Smooth muscle cell (in vitro differentiated cells): ENCODE results near the gene RASL11B. TPM values are rescaled to one million over a fixed set of nuclear protein-coding genes. Genes with fewer than 3 reads are reported as not detected.
A peak's percentile ranks its signal among the peaks of the same experiment; 100 is the strongest.

ENCODE experiments used
- DNase-seq: peaks from one replicate; lab custom pipeline; 2025; ENCODE audit not compliant: unreplicated experiment; lab: John Stamatoyannopoulos, UW
- H2AFZ ChIP-seq: fragments of 200-600 bp; sonication (generic); 2 replicates; pipeline ENCODE4 v1.6.0; 2016; ENCODE audit warnings: antibody characterized with exemption, low read depth, mild to moderate bottlenecking
- H3F3A ChIP-seq: fragments of 200-600 bp; sonication (generic); 2 replicates; pipeline ENCODE4 v1.6.0; 2017; ENCODE audit warnings: antibody characterized with exemption, low read depth
- H3K27ac ChIP-seq: fragments of 200-600 bp; sonication (generic); 2 replicates; pipeline ENCODE4 v1.5.1; 2016; ENCODE audit warnings: low read depth, mild to moderate bottlenecking
- H3K27me3 ChIP-seq: fragments of 200-600 bp; sonication (generic); 2 replicates; pipeline ENCODE4 v1.6.1; 2016; ENCODE audit warnings: low read depth, mild to moderate bottlenecking
- H3K36me3 ChIP-seq: fragments of 200-600 bp; sonication (generic); 2 replicates; pipeline ENCODE4 v1.5.1; 2016; ENCODE audit warnings: low read depth
- H3K4me1 ChIP-seq: fragments of 200-600 bp; sonication (generic); 2 replicates; pipeline ENCODE4 v1.5.1; 2016; ENCODE audit warnings: low read depth
- H3K4me2 ChIP-seq: fragments of 200-600 bp; sonication (generic); 2 replicates; pipeline ENCODE4 v1.6.0; 2016; ENCODE audit warnings: mild to moderate bottlenecking
- H3K4me3 ChIP-seq: fragments of 200-600 bp; sonication (generic); 2 replicates; pipeline ENCODE4 v1.5.1; 2016; ENCODE audit warnings: mild to moderate bottlenecking
- H3K79me2 ChIP-seq: fragments of 200-600 bp; sonication (generic); 2 replicates; pipeline ENCODE4 v1.6.0; 2016; ENCODE audit warnings: low read depth, mild to moderate bottlenecking
- H3K9ac ChIP-seq: fragments of 200-600 bp; sonication (generic); 2 replicates; pipeline ENCODE4 v1.6.0; 2016; ENCODE audit warnings: low read depth
- H3K9me3 ChIP-seq: fragments of 200-600 bp; sonication (generic); replicated peaks from 2 replicates; pipeline ENCODE4 v1.5.1; 2016; ENCODE audit warnings: low read depth
- H4K20me1 ChIP-seq: fragments of 200-600 bp; sonication (generic); 2 replicates; pipeline ENCODE4 v1.6.0; 2016; ENCODE audit warnings: low read depth
- CTCF ChIP-seq: fragments of 200-600 bp; sonication (generic); IDR thresholded peaks from 2 replicates; pipeline ENCODE4 v1.5.1; 2017; ENCODE audit warnings: borderline replicate concordance, mild to moderate bottlenecking, antibody characterized with exemption; ENCODE audit not compliant: insufficient read depth, poor library complexity, severe bottlenecking
- WGBS: methylation state at CpG from one replicate; pipeline ENCODE4 v1.1.7; 2016; ENCODE audit warnings: low lambda C conversion rate; 5-methylcytosine and 5-hydroxymethylcytosine counted together
- polyA plus RNA-seq: library from polyadenylated mRNA; unstranded; fragments of >200 nt; fragmentation: Nextera tagmentation; extraction: Ambion mirVana; gene quantifications from 2 replicates; pipeline ENCODE4 v1.2.1, GENCODE V29; 2016
- total RNA-seq: library from RNA; depleted of rRNA; stranded (reverse); fragments of >200 nt; gene quantifications from 2 replicates; pipeline ENCODE4 v1.2.3, GENCODE V29; 2014

The RASL11B gene
- total and polyA plus RNA-seq, 2 experiments from 2014 or later: 42.9 to 59.6 TPM

- Histone ChIP-seq H3K27ac (peak overlapping the region; percentile 51), H3K9me3 (no peaks in the 10 kb centered on the region), H3K4me2 (peak overlapping the region; percentile 48), H4K20me1 (no peaks in the 10 kb centered on the region), H3K79me2 (no peaks in the 10 kb centered on the region), H3K36me3 (no peaks in the 10 kb centered on the region), H3K9ac (no peak overlapping the region), H2AFZ (peak overlapping the region; percentile 68), H3K4me3 (no peak overlapping the region), H3K27me3 (no peaks in the 10 kb centered on the region), H3K4me1 (peaks cover 53% of the 10 kb centered on the region), H3F3A (peaks cover 8% of the 10 kb centered on the region)
- TF ChIP-seq CTCF: no peak
- WGBS: 74% methylated on average over 3 of the region's 3 CpGs
- no peak for DNase-seq
Observed at GRCh38 chr4:52842792-52843191, 19.3 kb upstream of the RASL11B start.

- no peaks in the 10 kb centered on the region for H3K79me2 ChIP-seq
- peak overlapping the region; percentile 48 for H3K4me2 ChIP-seq
- WGBS: 21% methylated on average over 2 of the region's 2 CpGs
- H4K20me1 ChIP-seq: no peaks in the 10 kb centered on the region
- no peaks in the 10 kb centered on the region for H3K9me3 ChIP-seq
- H3K4me3 ChIP-seq: no peak overlapping the region
- no peak for DNase-seq
- TF ChIP-seq CTCF: no peak
- H3K9ac ChIP-seq: no peak overlapping the region
- H3K27ac ChIP-seq: peak overlapping the region; percentile 51
- H3F3A ChIP-seq: peaks cover 8% of the 10 kb centered on the region
- peaks cover 49% of the 10 kb centered on the region for H3K4me1 ChIP-seq
- no peaks in the 10 kb centered on the region for H3K27me3 ChIP-seq
- H3K36me3 ChIP-seq: no peaks in the 10 kb centered on the region
- peak overlapping the region; percentile 68 for H2AFZ ChIP-seq
Observed at GRCh38 chr4:52843351-52843750, 18.8 kb upstream of the RASL11B start.

- Histone ChIP-seq H3K36me3 (no peaks in the 10 kb centered on the region), H3K79me2 (no peaks in the 10 kb centered on the region), H3K4me3 (no peak overlapping the region), H2AFZ (no peak overlapping the region), H3F3A (peaks cover 7% of the 10 kb centered on the region), H3K27ac (no peak overlapping the region), H3K9ac (no peak overlapping the region), H3K9me3 (no peaks in the 10 kb centered on the region), H3K4me2 (no peak overlapping the region), H3K4me1 (peaks cover 43% of the 10 kb centered on the region), H3K27me3 (no peaks in the 10 kb centered on the region), H4K20me1 (no peaks in the 10 kb centered on the region)
- no peak for TF ChIP-seq CTCF
- no peak for DNase-seq
- 97% methylated on average over 3 of the region's 3 CpGs for WGBS
Observed at GRCh38 chr4:52843958-52844357, 18.2 kb upstream of the RASL11B start.

- Histone ChIP-seq H3K9me3 (no peaks in the 10 kb centered on the region), H3K9ac (no peak overlapping the region), H3K79me2 (no peaks in the 10 kb centered on the region), H3K4me3 (no peak overlapping the region), H3K4me1 (peaks cover 37% of the 10 kb centered on the region), H4K20me1 (no peaks in the 10 kb centered on the region), H3K27me3 (no peaks in the 10 kb centered on the region), H3K36me3 (no peaks in the 10 kb centered on the region), H3K4me2 (no peak overlapping the region), H3F3A (peaks cover under 1% of the 10 kb centered on the region), H2AFZ (no peak overlapping the region), H3K27ac (no peak overlapping the region)
- TF ChIP-seq CTCF: no peak
- WGBS: 97% methylated on average over 2 of the region's 2 CpGs
- DNase-seq: no peak
Observed at GRCh38 chr4:52844596-52844995, 17.5 kb upstream of the RASL11B start.
